ENCODE data around the gene ATP1A1.

ATP1A1 gene

DNA sequence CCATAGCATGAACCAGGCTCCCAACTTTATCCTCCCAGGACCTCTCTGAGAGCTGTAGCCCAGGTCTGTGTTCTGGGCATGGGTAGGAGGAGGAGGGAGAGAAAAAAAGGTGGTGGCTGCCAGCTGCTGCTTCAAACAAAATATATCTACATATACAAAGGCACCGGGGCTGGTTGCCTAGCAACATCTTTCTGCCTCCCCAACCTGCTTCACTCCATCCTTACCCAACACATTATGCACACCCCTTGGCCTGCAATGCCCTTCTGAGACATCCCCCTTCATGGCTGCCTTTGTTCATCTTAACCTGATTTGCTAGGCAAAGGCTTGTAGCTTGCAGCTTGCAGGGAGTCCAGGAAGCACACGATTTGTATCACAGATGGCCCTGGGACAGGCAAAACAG, 27.2 kb upstream of the ATP1A1 start:
- no peak for DNase-seq

DNA sequence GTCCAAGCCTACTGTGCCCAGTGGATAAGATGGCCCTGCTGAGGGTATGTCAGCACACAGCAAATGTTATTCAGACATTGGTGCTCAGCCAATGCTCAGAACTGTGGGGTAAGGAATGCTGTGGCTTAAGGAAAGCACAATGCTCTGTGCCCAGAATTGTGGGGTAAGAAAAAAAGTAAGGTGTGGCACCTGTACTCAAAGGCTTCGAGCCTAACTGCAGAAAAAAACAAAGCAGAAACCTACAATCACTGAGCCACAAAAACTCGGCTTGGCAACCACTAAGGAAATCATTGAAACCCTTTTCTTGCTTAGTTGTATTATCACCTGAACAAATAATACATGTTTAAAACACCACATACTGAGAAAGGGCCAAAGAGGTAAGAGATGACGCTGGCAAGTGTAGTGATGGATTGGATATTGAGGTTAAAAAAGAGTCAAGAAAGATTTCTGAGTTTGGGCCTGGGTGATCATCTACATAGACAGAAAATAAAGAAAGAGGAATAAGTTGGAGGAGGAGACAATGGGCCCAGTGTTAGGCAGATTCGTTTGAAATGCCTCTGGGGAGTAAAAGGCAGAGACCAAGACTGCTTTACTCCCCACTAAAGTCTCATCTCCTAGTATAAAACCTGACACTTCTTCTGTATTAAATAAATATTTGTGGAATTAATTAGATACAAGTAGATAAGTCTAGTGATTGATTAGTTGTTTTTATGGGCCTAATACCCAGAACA, 25.9 kb upstream of the ATP1A1 start:
- no peak for DNase-seq

GRCh38 chr1:116347696-116348095, 25.3 kb upstream of the ATP1A1 start:
- DNase-seq = no peak

GRCh38 chr1:116350097-116350645, 22.9 kb upstream of the ATP1A1 start:
- no peak for DNase-seq

DNA sequence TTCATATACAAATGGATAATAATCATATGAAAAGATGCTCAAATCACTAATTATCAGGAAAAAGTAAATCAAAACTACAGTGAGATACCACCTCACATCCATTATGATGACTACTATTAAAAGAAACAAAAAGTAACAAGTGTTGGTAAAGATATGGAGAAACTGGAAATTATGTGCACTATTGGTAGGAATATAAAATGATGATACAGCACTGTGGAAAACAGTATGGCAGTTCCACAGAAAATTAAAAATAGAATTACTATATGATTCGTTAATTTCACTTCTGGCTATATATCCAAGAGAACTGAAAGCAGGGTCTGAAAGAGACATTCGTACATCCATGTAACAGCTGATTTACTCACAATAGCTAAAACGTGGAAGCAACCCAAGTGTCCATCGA, 21.1 kb upstream of the ATP1A1 start:
- no peak for DNase-seq

DNA sequence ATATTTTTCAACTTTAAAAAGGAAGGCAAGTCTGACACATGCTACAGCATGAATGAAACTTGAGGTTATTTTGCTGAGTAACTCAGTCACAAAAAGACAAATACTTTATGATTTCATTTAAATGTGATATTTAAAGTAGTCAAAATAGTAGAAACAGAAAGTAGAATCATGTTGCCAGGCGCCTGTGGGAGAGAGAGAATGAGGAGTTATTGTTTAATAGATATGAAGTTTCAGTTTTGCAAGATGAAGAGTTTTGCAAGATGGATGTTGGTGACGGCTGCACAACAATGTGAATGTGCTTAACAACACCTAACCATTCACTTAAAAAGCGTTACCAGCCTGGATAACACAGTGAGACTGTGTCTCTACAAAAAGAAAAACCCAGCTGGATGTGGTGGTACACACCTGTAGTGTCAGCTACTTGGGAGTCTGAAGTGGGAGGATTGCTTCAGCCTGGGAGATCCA, 20.7 kb upstream of the ATP1A1 start:
- DNase-seq = no peak

DNA sequence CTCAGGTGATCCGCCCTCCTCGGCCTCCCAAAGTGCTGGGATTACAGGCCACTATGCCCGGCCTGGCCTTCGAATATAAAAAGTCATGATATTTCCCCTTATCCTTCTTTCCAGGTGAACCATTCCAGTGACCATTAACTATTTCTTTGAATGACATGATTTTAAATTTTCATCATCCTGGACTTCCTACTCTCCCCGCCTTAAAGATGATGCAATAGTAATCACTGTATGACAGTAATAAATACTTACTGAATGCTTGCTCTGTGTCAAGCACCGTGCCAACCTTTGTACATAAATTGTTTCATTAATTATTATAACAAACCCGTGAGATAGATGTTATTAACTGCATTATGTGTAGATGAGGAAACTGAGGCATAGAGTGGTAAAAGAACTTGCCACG, 19.9 kb upstream of the ATP1A1 start:
- no peak for DNase-seq

- DNase-seq = no peak
Observed at GRCh38 chr1:116356067-116356466, 17.0 kb upstream of the ATP1A1 start.

DNA sequence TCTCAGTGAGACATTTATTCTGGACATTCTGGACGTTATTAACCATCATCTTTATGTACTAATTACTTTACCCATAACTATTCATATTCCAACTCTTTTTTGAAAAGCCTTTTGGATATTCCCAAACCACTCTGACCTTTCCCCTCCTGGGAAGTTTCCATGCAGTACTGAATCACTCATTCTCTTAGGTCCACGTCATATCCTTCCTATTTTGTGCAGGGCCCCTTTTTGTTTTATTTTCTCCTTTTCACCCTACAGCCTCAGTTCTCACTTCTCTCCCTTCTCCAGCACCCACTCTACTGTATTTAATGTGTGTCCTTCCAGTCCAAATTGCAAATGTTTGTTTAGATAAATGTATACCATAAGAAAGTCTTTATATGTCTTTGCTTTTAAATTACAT, 16.4 kb upstream of the ATP1A1 start:
- no peak for DNase-seq

DNA sequence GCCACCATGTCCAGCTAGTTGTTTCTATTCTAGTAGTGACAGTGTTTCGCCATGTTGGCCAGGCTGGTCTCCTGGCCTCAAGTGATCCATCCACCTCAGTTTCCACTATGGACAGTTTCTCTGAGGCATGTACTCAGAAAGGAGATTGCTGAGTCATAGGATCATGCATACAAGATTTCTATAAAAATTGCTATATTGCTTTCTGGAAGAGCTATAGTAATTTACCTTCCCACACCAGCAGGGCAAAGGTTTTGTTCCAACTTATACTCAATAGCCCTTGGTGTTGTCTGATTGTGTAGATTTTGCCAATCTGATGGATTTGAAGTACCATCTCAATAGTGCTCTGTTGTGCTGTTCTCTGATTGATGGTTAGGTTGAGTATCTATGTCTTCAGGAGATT, 15.6 kb upstream of the ATP1A1 start:
- no peak for DNase-seq

GRCh38 chr1:116359060-116359830, 13.8 kb upstream of the ATP1A1 start:
- no peak for DNase-seq

- no peak for DNase-seq
Observed at GRCh38 chr1:116359871-116360270, 13.2 kb upstream of the ATP1A1 start.

DNA sequence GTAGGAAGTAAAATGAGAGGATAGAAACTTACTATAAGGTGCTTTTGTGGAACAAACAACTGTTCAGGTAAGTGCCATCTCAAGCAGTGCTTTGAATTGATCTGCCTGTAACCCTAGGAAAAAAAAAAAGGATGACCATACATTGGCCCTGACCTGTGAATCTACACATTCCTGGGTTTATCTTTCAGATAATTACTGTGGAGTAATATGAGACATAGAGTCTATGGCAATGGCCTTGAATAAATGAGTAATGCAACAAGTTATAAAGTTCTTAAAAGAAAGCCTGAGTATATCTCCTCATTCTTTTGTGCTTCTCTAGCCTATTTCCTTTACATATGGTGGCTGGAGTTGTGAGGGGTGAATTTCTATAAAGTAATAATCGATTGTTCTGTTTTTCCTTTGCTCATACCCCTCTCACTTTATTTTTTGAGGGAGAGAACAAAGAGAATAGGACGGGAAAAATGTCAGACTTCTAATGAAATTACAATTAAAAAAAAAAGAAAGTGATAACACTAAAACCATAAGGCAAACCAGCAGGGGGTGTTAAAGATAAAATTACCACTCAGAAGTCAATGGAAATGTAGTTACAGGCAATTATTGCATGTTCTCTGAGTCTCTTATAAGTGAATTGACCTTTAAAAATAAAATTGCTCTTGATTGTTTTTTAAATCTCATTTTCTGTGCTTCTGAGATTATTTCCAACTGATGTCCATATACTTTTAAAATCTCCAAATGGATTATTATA, 12.4 kb upstream of the ATP1A1 start:
- no peak for DNase-seq

- no peak for DNase-seq
Observed at GRCh38 chr1:116361648-116362047, 11.4 kb upstream of the ATP1A1 start.

GRCh38 chr1:116362050-116362449, 11.0 kb upstream of the ATP1A1 start:
- no peak for DNase-seq

- DNase-seq = no peak
Observed at GRCh38 chr1:116365353-116365780, 7.7 kb upstream of the ATP1A1 start.

- no peak for DNase-seq
Observed at GRCh38 chr1:116365857-116366256, 7.2 kb upstream of the ATP1A1 start.

DNA sequence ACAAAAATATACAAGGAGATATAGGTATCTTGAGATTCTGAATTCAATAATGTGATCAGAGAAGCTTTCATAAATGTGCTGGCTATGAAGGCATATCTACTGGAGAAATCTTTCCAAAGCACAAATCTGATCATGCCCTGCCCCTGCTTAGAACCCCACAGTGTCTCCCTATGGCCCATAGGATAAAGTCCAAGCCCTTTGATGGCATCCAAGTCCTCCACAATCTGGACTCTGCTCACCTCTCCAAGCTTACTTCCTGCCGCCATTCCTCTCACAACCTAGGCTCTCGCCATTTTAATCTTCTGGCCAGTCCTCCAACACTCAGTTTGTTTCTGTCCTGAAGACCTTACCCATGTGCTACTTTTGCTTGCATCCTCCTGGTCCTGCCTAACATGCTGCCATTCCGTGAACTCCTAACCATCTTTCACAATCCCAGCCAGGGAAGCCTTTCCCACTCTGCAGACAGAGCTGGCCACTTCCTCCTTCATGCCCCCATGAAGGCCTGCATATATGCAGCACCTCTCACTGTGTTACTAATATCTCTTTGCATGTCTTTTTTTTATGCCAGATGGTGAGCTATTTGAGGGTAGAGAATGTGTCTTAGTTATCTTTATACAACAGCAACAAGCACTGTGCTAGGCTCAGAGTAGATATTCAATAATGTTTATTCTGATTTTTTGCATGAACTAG, 5.6 kb upstream of the ATP1A1 start:
- DNase-seq = no peak

DNA sequence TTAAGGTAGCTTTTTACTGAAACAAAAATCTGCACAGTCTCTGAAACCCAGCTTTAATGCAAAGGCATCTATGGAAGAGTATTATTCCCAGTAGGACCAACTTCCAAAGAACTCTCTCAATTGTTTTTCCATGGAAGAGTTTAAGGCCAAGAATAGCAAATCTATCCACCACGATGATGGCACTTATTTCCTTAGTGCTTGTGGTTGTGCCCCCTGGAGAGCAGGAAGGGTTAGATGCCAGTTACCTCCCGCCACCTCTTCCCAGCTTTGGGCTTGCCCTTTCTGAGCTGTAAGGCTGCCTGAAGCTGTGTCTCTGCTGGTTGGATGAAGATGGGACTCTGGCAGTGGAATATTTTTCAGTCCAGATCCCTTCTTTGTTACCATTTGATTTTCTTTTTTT, 4.8 kb upstream of the ATP1A1 start:
- DNase-seq = no peak

DNA sequence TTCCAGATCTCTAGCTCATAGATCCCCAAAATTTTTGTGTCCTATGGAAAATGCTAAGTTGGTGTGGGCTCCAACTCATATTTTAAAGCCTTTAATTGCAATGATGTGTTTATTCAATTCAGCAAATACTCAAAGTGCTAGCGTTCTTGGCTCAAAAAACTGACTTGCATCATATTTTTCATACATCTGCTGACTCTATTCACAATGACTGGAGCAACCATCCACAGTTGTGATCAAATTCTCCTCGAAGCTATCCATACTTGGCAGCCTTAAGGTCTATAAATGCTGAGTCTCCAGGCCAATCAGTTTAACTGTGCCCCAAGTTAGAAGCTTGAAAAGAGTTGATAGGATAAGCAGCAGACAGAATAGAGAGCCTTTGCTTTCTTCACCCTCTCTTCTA, 2.9 kb upstream of the ATP1A1 start:
- DNase-seq = no peak

DNA sequence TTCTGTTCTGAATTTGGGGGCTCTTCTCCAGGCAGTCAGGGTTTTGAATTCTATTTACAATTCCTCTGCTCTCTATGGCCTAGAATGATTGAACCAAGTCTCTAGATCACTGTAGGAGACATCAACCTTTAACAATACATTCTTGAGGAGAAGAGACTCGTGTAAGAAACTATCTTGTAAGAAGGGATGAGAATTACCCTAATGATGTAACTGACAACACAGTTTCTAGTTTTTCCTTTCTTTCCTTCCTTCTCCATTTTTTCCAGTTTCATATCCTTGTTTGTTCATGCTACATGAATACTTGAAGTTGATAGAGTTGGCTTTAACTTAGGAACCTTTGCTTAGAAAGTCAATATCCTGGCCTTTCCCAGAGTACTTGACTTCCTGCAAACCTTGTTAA, 1.3 kb upstream of the ATP1A1 start:
- no peak for DNase-seq

- DNase-seq = no peak
Observed at GRCh38 chr1:116372191-116372590, 853 bp upstream of the ATP1A1 start.
